ENCODE measurements around the gene AMHR2. TPM values are rescaled to one million over a fixed set of nuclear protein-coding genes. Genes with fewer than 3 reads are reported as not detected.

The AMHR2 gene
- total RNA-seq, 2 experiments from 2014 or later = not detected

- DNase-seq = no peak
- Mint-ChIP-seq H3K27ac (no peak overlapping the region), H3K9me3 (no peaks in the 10 kb centered on the region), H3K36me3 (ENCODE audit: low read depth) (peaks cover 81% of the 10 kb centered on the region), H3K27me3 (ENCODE audit: low read depth) (no peaks in the 10 kb centered on the region), H3K4me1 (ENCODE audit: low read depth) (peaks cover 62% of the 10 kb centered on the region), H3K4me3 (no peak overlapping the region)
- CTCF ChIA-PET = interaction anchor here (1.1 to 1.2 kb wide), 2 partner anchors 18 to 50 kb away, joined by 3 read pairs; no protein-coding TSS in a partner anchor
- intact Hi-C loops (cut with micrococcal nuclease) = loop anchor here (10.0 kb wide), 1 partner anchor 424 kb away; no protein-coding TSS in a partner anchor
Observed at GRCh38 chr12:53459097-53459496, 35.4 kb downstream of the AMHR2 start.

GRCh38 chr12:53461059-53461458 is 37.4 kb downstream of the AMHR2 start:
- CTCF ChIA-PET = interaction anchor here (0.7 to 1.7 kb wide), 2 partner anchors 13 to 15 kb away, joined by 3 to 5 read pairs; no protein-coding TSS in a partner anchor
- Mint-ChIP-seq H3K9me3 (no peaks in the 10 kb centered on the region), H3K27me3 (ENCODE audit: low read depth) (no peaks in the 10 kb centered on the region), H3K4me1 (ENCODE audit: low read depth) (peaks cover 49% of the 10 kb centered on the region), H3K36me3 (ENCODE audit: low read depth) (peaks cover 79% of the 10 kb centered on the region), H3K4me3 (no peak overlapping the region), H3K27ac (peak overlapping the region; percentile 21)
- no peak for DNase-seq
- intact Hi-C loops (cut with micrococcal nuclease) = no loop called here

GRCh38 chr12:53461591-53461990 is 37.9 kb downstream of the AMHR2 start:
- CTCF ChIA-PET = interaction anchor here (0.6 to 1.7 kb wide), 3 partner anchors 14 to 21 kb away, joined by 3 to 6 read pairs (median 5); no protein-coding TSS in a partner anchor
- Mint-ChIP-seq H3K4me1 (ENCODE audit: low read depth) (peaks cover 47% of the 10 kb centered on the region), H3K27me3 (ENCODE audit: low read depth) (no peaks in the 10 kb centered on the region), H3K27ac (no peak overlapping the region), H3K4me3 (no peak overlapping the region), H3K36me3 (ENCODE audit: low read depth) (peaks cover 81% of the 10 kb centered on the region), H3K9me3 (no peaks in the 10 kb centered on the region)
- DNase-seq = no peak
- intact Hi-C loops (cut with micrococcal nuclease) = no loop called here

DNA sequence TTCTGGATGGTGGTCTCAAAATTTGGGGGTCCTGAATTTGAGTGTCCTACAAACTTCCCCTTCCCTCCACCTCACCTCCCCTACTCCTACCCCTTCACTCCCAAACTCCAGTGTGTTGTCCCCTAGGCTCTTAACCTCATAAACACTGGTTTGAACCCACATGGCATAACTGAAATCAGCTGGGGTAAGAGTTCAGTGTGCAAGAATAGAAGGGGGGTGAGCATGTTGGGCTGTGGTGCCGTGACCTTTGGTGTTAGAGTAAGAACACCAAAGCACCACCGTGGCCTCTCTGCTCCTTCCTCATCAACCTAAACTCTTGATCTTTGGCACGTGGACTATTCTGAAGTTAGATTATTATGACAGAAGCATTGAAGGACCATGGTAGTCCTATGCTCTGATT is 39.3 kb downstream of the AMHR2 start:
- H3K27me3 Mint-ChIP-seq (ENCODE audit: low read depth) = no peaks in the 10 kb centered on the region
- H3K36me3 Mint-ChIP-seq (ENCODE audit: low read depth) = peaks cover 85% of the 10 kb centered on the region
- DNase-seq = no peak
- H3K9me3 Mint-ChIP-seq = no peaks in the 10 kb centered on the region
- CTCF ChIA-PET = no interaction called here
- no peak overlapping the region for H3K4me3 Mint-ChIP-seq
- peak overlapping the region; percentile 43 for H3K27ac Mint-ChIP-seq
- intact Hi-C loops (cut with micrococcal nuclease) = no loop called here
- H3K4me1 Mint-ChIP-seq (ENCODE audit: low read depth) = peaks cover 45% of the 10 kb centered on the region

DNA sequence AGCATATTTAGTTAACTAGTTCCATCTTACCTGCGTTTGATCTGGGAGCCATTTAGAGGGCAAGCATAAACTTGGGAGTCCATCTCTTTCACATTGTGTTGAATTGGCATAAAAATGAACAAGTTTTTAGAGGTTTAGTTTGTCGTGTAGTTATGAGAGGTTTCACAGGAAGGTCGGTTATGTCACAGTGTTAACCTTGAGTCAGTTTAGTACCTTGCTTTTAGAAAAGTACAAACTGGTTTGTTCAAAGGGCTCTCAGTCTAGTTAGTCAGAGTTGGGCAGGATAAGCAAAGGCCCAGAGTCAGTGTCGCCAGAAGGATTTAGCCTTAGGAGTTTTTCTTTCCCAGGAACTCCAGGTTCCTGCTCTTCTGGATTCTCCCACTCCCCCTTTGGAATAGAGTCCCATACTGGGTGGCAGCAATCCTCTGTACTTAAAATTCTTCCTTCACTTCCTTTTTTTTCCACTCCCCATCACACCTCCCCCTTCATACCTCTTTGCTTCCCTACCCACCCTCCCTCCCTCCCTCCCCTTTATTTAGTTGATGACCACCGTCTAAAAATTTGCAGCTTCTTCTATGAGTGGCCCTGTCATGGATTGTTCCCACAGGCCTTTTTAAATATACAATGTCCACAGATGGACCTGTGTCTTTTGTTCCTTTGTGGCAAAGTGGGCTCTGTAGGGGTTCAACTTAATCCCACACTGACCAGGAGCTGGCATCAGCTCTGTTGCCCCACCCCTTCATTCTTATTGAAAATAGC is 40.3 kb downstream of the AMHR2 start:
- Mint-ChIP-seq H3K4me3 (no peak overlapping the region), H3K9me3 (no peaks in the 10 kb centered on the region)

GRCh38 chr12:53464685-53465418 is 41.2 kb downstream of the AMHR2 start:
- DNase-seq = no peak
- H3K9me3 Mint-ChIP-seq = no peaks in the 10 kb centered on the region
- H3K4me1 Mint-ChIP-seq (ENCODE audit: low read depth) = peaks cover 37% of the 10 kb centered on the region
- H3K27ac Mint-ChIP-seq = peak overlapping the region; percentile 65
- H3K4me3 Mint-ChIP-seq = no peak overlapping the region
- intact Hi-C loops (cut with micrococcal nuclease) = no loop called here
- H3K36me3 Mint-ChIP-seq (ENCODE audit: low read depth) = peaks cover 79% of the 10 kb centered on the region
- CTCF ChIA-PET = interaction anchor here (0.6 to 1.5 kb wide), 5 partner anchors 9 to 112 kb away, joined by 3 to 8 read pairs (median 4); no protein-coding TSS in a partner anchor
- H3K27me3 Mint-ChIP-seq (ENCODE audit: low read depth) = no peaks in the 10 kb centered on the region

More for the DNA sequence above, 40.3 kb downstream of the AMHR2 start:
- Mint-ChIP-seq H3K4me1 (ENCODE audit: low read depth) (peaks cover 42% of the 10 kb centered on the region), H3K27me3 (ENCODE audit: low read depth) (no peaks in the 10 kb centered on the region), H3K27ac (peak overlapping the region; percentile 11), H3K36me3 (ENCODE audit: low read depth) (peaks cover 85% of the 10 kb centered on the region)
- DNase-seq = no peak
- intact Hi-C loops (cut with micrococcal nuclease) = no loop called here
- CTCF ChIA-PET = interaction anchor here (1.0 to 1.5 kb wide), 4 partner anchors 10 to 112 kb away, joined by 3 to 8 read pairs (median 4); no protein-coding TSS in a partner anchor

DNA sequence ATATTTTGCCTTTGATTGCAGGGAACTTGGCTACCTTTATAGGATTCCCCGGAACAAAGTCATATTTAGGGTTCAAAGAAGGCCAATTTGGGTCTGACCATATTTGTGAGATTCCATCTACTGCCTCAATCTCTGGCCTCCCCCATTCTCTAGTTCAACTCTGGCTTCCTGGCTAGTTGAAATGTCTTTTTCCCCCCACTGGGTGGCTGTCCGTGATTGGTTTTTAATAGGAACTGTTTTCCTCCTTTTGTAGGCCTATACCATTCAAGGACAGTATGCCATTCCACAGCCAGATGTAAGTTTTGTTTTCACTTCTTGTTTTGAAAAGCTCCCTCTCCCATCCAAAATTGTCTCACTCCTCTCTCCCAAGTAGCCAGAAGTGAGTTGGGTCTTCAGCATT is 42.0 kb downstream of the AMHR2 start:
- CTCF ChIA-PET = interaction anchor here (1.5 kb wide), 1 partner anchor 43 kb away, joined by 4 read pairs; no protein-coding TSS in a partner anchor
- peaks cover 76% of the 10 kb centered on the region for H3K36me3 Mint-ChIP-seq (ENCODE audit: low read depth)

DNA sequence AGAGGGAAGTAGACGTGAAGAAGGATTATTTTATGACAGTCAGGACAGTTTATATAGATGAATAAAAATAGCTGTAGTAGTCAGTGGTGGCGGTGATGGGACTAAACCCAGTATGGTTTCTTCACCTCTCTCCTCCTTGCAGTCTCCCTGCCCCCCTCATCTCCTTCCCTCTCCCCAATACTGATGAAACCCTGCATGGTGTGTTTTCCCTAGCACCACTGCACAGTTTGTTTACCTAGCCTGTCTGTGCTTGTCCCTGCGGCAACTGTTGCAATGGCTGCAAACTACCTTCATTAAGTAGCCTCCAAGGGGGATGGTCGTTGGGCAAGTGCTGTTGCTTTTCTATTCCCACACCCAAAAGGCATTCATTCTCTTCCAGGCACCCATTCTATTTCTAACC is 43.0 kb downstream of the AMHR2 start:
- intact Hi-C loops (cut with micrococcal nuclease) = no loop called here
- CTCF ChIA-PET = interaction anchor here (1.1 kb wide), 1 partner anchor 9 kb away, joined by 5 read pairs; no protein-coding TSS in a partner anchor
- no peaks in the 10 kb centered on the region for H3K27me3 Mint-ChIP-seq (ENCODE audit: low read depth)

More for the DNA sequence above, 42.0 kb downstream of the AMHR2 start:
- no peak for DNase-seq
- Mint-ChIP-seq H3K4me3 (no peak overlapping the region), H3K27ac (no peak overlapping the region), H3K9me3 (no peaks in the 10 kb centered on the region), H3K27me3 (ENCODE audit: low read depth) (no peaks in the 10 kb centered on the region), H3K4me1 (ENCODE audit: low read depth) (peaks cover 32% of the 10 kb centered on the region)
- intact Hi-C loops (cut with micrococcal nuclease) = no loop called here

DNA sequence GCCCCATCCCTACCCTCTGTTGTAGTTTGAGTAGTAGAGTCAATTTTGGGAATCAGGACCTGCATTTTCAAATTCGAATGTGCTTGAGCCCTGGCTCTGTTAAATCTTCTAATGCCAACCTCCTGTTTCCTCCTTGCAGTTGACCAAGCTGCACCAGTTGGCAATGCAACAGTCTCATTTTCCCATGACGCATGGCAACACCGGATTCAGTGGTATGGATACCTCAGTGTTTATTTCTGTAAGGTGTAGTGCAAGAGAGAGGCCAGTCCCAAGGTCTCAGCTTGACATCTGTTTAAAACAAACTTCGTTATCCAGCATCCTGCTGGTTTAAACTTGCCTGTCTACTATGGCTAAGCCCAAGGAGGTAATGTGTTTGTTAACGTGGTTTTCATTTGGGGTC is 43.4 kb downstream of the AMHR2 start:
- H3K27me3 Mint-ChIP-seq (ENCODE audit: low read depth) = no peaks in the 10 kb centered on the region
- no peak overlapping the region for H3K4me3 Mint-ChIP-seq
- CTCF ChIA-PET = interaction anchor here (1.1 kb wide), 1 partner anchor 8 kb away, joined by 5 read pairs; no protein-coding TSS in a partner anchor
- H3K36me3 Mint-ChIP-seq (ENCODE audit: low read depth) = peaks cover 75% of the 10 kb centered on the region
- intact Hi-C loops (cut with micrococcal nuclease) = no loop called here
- H3K27ac Mint-ChIP-seq = peak overlapping the region; percentile 50
- peaks cover 36% of the 10 kb centered on the region for H3K4me1 Mint-ChIP-seq (ENCODE audit: low read depth)
- no peaks in the 10 kb centered on the region for H3K9me3 Mint-ChIP-seq
- DNase-seq = no peak

More for the DNA sequence above, 43.0 kb downstream of the AMHR2 start:
- no peak for DNase-seq
- Mint-ChIP-seq H3K9me3 (no peaks in the 10 kb centered on the region), H3K4me1 (ENCODE audit: low read depth) (peaks cover 32% of the 10 kb centered on the region), H3K4me3 (no peak overlapping the region), H3K27ac (peak overlapping the region; percentile 50), H3K36me3 (ENCODE audit: low read depth) (peaks cover 74% of the 10 kb centered on the region)

DNA sequence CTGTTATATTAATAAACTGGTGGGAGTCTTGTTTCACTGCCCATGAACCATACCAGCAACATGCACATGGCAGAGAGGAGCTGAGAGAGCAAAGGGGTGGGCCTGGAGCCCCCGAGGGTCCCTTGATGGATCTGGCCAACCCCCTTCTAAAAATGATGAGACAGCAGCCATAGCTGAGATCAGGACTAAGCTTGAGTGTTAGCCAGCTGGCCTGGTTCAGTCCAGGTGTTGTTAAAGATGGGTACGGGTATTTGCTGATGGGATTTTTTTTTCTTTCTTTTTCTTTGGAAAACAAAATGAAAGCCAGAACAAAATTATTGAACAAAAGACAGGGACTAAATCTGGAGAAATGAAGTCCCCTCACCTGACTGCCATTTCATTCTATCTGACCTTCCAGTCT is 44.2 kb downstream of the AMHR2 start:
- H3K4me1 Mint-ChIP-seq (ENCODE audit: low read depth) = peaks cover 39% of the 10 kb centered on the region
- H3K27ac Mint-ChIP-seq = peak overlapping the region; percentile 74
- H3K27me3 Mint-ChIP-seq (ENCODE audit: low read depth) = no peaks in the 10 kb centered on the region
- no peaks in the 10 kb centered on the region for H3K9me3 Mint-ChIP-seq
- peaks cover 73% of the 10 kb centered on the region for H3K36me3 Mint-ChIP-seq (ENCODE audit: low read depth)
- no peak overlapping the region for H3K4me3 Mint-ChIP-seq
- intact Hi-C loops (cut with micrococcal nuclease) = no loop called here
- no peak for DNase-seq
- CTCF ChIA-PET = interaction anchor here (1.1 kb wide), 1 partner anchor 123 kb away, joined by 3 read pairs; no protein-coding TSS in a partner anchor

DNA sequence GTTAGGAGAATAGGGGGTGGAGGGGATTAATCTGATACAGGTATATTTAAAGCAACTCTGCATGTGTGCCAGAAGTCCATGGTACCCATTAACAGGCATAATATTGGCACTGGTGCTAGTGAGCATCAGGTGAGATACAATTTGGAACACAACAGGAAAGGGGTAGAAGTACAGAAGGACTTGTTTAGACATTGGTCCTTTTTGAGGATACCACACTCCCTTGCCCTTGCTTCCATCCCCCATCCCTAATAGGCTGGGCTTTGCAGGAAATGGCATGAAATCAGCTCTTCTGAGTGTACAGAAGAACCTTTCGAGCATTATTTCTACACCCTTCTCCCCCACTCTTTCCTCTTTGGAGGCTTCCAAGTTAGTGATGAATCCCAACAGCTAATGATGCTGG is 44.6 kb downstream of the AMHR2 start:
- no peak overlapping the region for H3K4me3 Mint-ChIP-seq
- H3K9me3 Mint-ChIP-seq = no peaks in the 10 kb centered on the region
- H3K36me3 Mint-ChIP-seq (ENCODE audit: low read depth) = peaks cover 71% of the 10 kb centered on the region
- H3K27me3 Mint-ChIP-seq (ENCODE audit: low read depth) = no peaks in the 10 kb centered on the region
- peaks cover 40% of the 10 kb centered on the region for H3K4me1 Mint-ChIP-seq (ENCODE audit: low read depth)
- H3K27ac Mint-ChIP-seq = peak overlapping the region; percentile 74
- CTCF ChIA-PET = interaction anchor here (1.0 to 1.1 kb wide), 2 partner anchors 33 to 123 kb away, joined by 3 read pairs; partner anchors contain the start of gene TARBP2
- intact Hi-C loops (cut with micrococcal nuclease) = no loop called here
- no peak for DNase-seq

- Mint-ChIP-seq H3K36me3 (ENCODE audit: low read depth) (peaks cover 68% of the 10 kb centered on the region), H3K4me1 (ENCODE audit: low read depth) (peaks cover 65% of the 10 kb centered on the region), H3K9me3 (no peaks in the 10 kb centered on the region), H3K27ac (peak overlapping the region; percentile 50), H3K4me3 (no peak overlapping the region), H3K27me3 (ENCODE audit: low read depth) (no peaks in the 10 kb centered on the region)
- intact Hi-C loops (cut with micrococcal nuclease) = no loop called here
- CTCF ChIA-PET = interaction anchor here (5.3 kb wide), 1 partner anchor 38 kb away, joined by 40 read pairs; no protein-coding TSS in a partner anchor
- DNase-seq = no peak
Observed at GRCh38 chr12:53472056-53472582, 48.5 kb downstream of the AMHR2 start.
